HG03469 (cell line): Measurements from ENCODE around the gene GLIPR2.
A peak's percentile ranks its signal among the peaks of the same experiment; 100 is the strongest.
"Not testable (repeated sequence)": the region's sequence is repeated elsewhere in the genome, so short reads cannot be mapped to it uniquely, and the experiment has no call there.

Experiments
- ATAC-seq: cut with Tn5 transposase; IDR thresholded peaks from one replicate; pipeline ENCODE4 v1.9.1; 2021; ENCODE audit warnings: mild to moderate bottlenecking, moderate library complexity, moderate number of reproducible peaks; ENCODE audit not compliant: unreplicated experiment

GLIPR2 gene

DNA sequence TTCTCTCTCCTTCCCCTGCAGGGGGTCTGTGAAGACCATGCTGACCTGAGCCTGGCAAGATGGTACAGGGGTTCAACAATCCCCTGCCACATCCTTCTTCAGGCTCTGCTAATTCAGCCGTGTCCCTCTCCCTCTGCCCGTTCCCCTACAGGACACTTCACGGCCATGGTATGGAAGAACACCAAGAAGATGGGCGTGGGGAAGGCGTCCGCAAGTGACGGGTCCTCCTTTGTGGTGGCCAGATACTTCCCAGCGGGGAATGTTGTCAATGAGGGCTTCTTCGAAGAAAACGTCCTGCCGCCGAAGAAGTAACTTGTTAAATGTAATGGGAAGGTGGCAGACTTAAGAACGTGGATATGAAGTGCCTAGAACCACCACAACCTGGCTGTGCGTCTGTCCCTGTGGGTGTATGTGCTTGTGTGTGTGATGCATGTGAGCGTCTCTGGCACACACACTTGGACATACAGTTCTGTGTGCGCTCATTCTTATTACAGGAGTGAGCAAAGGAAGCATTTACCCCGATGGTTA, 25.7 kb downstream of the GLIPR2 start:
- no peak for ATAC-seq

GRCh38 chr9:36163049-36163785, 26.7 kb downstream of the GLIPR2 start:
- ATAC-seq = no peak

DNA sequence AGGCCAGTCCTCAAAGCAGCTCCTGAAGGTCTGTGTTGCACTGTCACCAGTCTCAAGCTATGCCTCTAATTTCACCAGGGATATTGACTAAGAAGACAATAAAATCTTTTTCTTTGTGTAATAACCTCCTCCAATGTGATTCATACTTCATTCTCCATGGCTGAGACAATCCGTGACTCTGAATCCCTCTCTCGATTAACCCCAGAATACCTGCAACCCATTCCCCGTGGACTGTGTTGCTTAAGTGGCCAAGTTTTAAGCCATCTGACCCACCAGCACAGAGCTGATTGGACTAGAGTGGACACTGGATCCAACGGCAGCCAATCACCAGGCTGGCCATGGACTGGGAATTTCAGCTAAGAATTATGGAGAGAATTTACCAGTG, 27.2 kb downstream of the GLIPR2 start:
- ATAC-seq = no peak

DNA sequence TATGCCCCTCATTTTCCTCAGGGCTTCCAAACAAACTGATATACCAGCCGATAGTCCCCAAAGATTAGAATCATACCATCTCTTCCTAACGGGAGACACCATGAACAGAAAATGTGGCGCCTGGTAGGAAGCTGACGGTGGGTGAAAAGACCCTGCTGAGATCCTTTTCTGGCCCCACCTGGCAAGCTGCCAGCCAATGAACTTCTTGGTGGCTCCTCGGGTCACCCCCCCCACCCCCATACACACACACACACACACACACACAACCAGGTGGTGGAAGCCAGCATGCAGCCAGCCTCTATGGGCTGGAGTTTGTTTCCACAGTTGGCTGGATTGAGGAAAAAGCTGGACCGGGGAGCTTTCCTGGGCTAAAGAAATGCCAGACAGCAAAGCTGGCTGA, 27.8 kb downstream of the GLIPR2 start:
- no peak for ATAC-seq

DNA sequence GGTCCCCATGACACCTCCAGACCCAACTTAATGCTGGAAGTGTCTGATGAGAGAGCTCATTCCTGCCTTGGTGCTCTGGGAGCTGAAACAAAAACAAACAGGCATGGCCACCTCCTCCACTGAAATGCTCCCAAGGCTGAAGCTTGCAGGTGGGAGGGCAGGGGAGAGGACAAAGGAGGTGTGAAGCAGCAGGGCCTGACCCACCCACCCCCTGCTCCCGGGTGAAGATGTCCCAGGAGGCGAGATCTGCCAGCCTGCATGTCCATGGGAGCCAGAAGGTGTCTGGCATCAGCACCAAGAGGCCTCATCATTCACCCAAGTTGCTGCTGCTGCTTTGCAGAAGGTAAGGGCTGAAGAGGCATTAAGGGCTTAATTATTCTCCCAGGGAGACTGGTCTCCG, 28.5 kb downstream of the GLIPR2 start:
- ATAC-seq = no peak

GRCh38 chr9:36165826-36166167, 29.3 kb downstream of the GLIPR2 start:
- no peak for ATAC-seq

DNA sequence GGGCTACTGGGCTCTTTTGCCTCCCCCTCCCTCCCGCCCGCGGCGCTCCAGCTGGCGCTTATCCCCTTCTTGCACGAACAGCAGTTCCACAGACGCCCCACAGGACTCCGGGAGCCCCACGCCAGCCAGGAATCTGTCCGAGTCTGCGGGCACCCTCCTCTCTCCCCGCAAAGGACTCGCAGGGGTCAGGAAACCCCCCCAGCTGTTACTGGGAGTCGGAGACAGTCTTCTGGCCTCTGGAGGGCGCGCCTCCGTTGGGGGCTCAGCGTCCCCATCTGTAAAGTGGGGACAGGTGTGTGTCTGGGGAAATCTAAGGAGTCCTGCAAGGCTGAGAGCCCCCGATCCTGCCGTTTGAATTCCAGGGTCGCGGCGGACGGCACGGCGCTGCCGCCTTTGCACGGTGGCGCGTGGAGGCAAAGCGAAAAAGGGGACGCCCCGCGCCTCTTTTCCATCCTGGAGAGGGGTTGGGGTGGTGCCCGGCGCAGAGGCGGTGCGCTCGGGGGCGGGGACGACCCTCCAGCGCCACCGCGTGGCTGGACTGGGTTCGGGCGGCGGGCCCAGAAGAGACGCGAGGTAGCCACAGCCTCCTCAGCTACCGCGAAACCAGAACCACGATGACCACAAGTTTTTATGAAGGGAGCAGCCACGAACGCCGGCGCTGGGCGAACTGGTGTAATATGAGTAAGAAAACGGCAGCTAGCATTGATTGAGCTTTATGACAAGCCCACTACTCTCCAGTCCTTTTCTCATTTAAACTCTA, 29.8 kb downstream of the GLIPR2 start:
- no peak for ATAC-seq

DNA sequence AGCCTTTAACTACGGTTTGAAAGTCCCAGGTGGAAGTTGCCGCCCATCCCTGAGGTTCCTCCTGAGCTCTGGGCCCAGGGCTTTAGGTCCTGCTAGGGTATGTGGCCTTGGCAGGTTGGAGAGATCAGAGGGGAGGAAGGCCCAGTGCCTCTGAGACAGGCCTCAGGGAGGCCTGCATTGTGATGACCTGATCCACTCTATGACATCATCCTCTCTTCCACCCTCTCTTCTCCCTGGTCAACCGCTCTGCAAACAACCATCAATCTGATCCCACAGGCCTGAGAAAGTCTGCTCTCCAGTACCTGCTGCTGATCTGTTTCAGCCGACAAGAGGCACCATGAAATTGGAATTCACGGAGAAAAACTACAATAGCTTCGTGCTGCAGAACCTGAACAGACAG, 32.6 kb downstream of the GLIPR2 start, which contains the start of gene CCIN:
CCIN (plus strand) TSS at position 223 of the 400 bp plus-strand sequence; CDS start at position 338, 115 bp downstream.
- ATAC-seq = no peak

DNA sequence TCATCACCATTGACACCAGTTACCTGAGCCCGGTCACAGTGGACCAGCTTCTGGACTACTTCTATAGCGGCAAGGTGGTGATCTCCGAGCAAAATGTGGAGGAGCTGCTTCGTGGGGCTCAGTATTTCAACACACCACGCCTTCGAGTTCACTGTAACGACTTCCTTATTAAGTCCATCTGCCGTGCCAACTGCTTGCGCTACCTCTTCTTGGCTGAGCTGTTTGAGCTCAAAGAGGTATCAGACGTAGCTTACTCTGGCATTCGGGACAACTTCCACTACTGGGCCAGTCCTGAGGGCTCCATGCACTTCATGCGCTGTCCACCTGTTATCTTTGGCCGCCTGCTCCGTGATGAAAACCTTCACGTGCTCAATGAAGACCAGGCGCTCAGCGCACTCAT, 33.2 kb downstream of the GLIPR2 start:
- ATAC-seq = no peak

GRCh38 chr9:36170531-36170930, 34.0 kb downstream of the GLIPR2 start:
- ATAC-seq = no peak

DNA sequence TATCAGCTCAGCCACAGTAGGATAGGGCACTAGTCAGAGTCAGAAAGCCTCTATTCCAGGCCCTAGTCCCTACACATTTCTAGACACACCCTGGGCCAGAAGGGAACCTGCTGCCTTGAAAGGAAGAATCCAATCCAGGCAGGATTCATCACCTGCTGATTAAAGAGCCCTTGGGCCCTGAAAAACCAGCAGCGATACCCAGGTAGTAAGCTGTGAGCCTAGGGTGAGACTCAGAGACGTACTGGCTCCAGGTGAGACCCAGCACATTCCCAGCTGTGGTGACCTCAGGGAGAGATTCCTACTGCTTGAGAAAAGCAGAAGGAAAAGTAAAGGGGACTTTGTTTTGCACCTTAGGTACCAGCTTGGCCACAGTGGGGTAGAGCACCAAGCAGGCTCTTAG, 37.3 kb downstream of the GLIPR2 start:
- no peak for ATAC-seq

- ATAC-seq = no peak
Observed at GRCh38 chr9:36174271-36174670, 37.7 kb downstream of the GLIPR2 start.

GRCh38 chr9:36174731-36175130, 38.2 kb downstream of the GLIPR2 start:
- no peak for ATAC-seq

DNA sequence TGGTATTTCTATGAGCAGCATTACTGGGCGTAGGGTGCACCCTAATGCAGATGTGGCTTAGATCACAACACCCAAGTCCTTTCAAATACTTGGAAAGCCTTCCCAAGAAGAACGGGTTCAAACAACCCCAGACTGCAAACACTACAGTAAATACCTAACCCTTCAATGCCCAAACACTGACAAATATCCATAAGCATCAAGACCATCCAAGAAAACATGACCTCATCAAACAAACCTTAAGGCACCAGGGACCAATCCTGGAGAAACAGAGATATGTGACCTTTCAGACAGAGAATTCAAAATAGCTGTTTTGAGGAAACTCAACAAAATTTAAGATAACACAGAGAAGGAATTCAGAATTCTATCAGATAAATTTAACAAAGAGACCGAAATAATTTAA, 38.7 kb downstream of the GLIPR2 start:
- not testable (repeated sequence) for ATAC-seq

GRCh38 chr9:36176496-36176895, 40.0 kb downstream of the GLIPR2 start:
- not testable (repeated sequence) for ATAC-seq

- ATAC-seq = no peak
Observed at GRCh38 chr9:36177571-36177970, 41.0 kb downstream of the GLIPR2 start.

DNA sequence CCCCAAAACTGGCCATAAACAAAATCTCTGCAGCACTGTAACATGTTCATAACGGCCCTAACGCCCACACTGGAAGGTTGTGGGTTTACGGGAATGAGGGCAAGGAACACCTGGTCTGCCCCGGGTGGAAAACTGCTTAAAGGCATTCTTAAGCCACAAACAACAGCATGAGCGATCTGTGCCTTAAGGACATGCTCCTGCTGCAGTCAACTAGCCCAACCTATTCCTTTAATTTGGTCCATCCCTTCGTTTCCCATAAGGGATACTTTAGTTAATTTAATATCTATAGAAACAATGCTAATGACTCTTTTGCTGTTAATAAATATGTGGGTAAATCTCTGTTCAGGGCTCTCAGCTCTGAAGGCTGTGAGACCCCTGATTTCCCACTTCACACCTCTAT, 43.7 kb downstream of the GLIPR2 start:
- not testable (repeated sequence) for ATAC-seq

DNA sequence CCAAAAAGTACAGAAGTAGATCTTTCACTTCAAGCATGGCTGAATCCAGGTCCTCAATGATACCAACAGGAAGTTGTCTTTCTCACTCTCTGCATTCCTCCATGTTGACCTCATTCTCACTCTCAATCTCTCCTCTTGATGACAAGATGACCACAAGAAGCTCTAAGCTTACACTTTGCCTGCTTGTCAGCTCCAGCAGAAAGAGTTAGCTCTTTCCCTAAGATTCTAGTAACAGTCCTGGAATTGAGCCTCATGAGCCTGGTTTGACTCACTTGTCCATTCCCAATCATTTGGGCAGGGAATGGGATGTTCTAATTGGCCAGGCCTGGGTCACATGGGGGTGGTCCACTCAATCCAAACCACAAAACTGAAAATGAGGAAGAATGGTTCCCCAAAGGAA, 50.9 kb downstream of the GLIPR2 start:
- ATAC-seq = no peak

GRCh38 chr9:36188212-36188611, 51.7 kb downstream of the GLIPR2 start:
- no peak for ATAC-seq

- ATAC-seq = no peak
Observed at GRCh38 chr9:36189976-36190375, 53.4 kb downstream of the GLIPR2 start.

DNA sequence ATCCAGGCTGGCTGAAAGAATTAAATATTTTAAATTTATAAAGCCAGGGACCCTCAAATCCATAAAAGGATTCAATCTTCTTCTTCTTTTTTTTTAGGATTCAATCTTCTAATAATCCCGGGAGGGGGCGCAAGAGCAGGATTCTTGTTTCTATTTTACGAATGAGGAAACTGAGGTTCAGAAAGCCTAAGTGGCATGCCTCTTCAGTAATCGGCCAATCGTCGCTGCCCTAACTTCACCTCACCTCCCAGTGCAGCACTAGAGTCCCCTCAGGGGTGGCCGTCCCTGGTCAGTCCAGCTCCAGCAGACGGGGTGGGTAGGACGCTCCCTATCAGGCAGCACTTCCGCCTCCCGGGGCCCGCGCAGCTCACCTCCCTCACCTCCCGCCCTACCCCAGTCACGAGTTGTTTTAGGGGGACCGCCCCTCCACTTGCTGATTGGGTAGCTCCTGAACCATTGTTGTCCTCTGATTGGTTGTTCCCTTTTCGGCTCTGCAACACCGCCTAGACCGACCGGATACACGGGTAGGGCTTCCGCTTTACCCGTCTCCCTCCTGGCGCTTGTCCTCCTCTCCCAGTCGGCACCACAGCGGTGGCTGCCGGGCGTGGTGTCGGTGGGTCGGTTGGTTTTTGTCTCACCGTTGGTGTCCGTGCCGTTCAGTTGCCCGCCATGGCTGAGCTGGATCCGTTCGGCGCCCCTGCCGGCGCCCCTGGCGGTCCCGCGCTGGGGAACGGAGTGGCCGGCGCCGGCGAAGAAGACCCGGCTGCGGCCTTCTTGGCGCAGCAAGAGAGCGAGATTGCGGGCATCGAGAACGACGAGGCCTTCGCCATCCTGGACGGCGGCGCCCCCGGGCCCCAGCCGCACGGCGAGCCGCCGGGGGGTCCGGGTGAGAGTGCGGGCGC, 54.1 kb downstream of the GLIPR2 start, which contains the start of gene CLTA:
CLTA (plus strand) TSS at position 534 of the 902 bp plus-strand sequence; CDS start at position 670, 136 bp downstream.
- peak; percentile 87 for ATAC-seq
